H9 (cell line): ENCODE data around the gene PNPLA2. TPM values are rescaled to one million over a fixed set of nuclear protein-coding genes. Genes with fewer than 3 reads are reported as not detected.

ENCODE experiments used
- DNase-seq: peaks from one replicate; pipeline ENCODE4 v3.0.0-alpha.2; 2017
- H2AFZ ChIP-seq: one replicate; pipeline ENCODE4 v1.6.1; 2013; ENCODE audit warnings: mild to moderate bottlenecking, low read length, control low read depth, moderate library complexity
- H2AK5ac ChIP-seq: 2 replicates; pipeline ENCODE4 v1.6.1; 2013; ENCODE audit warnings: low read length, control low read depth, mixed read lengths; ENCODE audit not compliant: insufficient read length
- H2BK120ac ChIP-seq: one replicate; pipeline ENCODE4 v1.6.1; 2013; ENCODE audit warnings: low read depth, mild to moderate bottlenecking, low read length, control low read depth, inconsistent platforms; ENCODE audit not compliant: poor library complexity, severe bottlenecking
- H2BK12ac ChIP-seq: 2 replicates; pipeline ENCODE4 v1.6.1; 2013; ENCODE audit warnings: low read length, control low read depth, mixed read lengths, low read depth; ENCODE audit not compliant: insufficient read length
- H2BK15ac ChIP-seq: 2 replicates; pipeline ENCODE4 v1.6.1; 2013; ENCODE audit warnings: low read depth, low read length, control low read depth
- H2BK20ac ChIP-seq: one replicate; pipeline ENCODE4 v1.6.1; 2013; ENCODE audit warnings: low read depth, mild to moderate bottlenecking, low read length, control low read depth, inconsistent platforms; ENCODE audit not compliant: poor library complexity, severe bottlenecking
- H2BK5ac ChIP-seq: 2 replicates; pipeline ENCODE4 v1.6.1; 2013; ENCODE audit warnings: low read length, control low read depth, mixed read lengths; ENCODE audit not compliant: insufficient read length
- H3K14ac ChIP-seq: 2 replicates; pipeline ENCODE4 v1.6.1; 2013; ENCODE audit warnings: low read length, control low read depth; ENCODE audit not compliant: insufficient read depth
- H3K18ac ChIP-seq: 2 replicates; pipeline ENCODE4 v1.6.1; 2013; ENCODE audit warnings: low read depth, mild to moderate bottlenecking, mixed read lengths, low read length, control low read depth; ENCODE audit not compliant: insufficient read length
- H3K23ac ChIP-seq: 2 replicates; pipeline ENCODE4 v1.6.1; 2013; ENCODE audit warnings: low read length, control low read depth, mixed read lengths, low read depth; ENCODE audit not compliant: insufficient read length
- H3K23me2 ChIP-seq: 2 replicates; pipeline ENCODE4 v1.6.1; 2013; ENCODE audit warnings: low read depth, mild to moderate bottlenecking, mixed read lengths, low read length, control low read depth; ENCODE audit not compliant: insufficient read length, poor library complexity, severe bottlenecking
- H3K27ac ChIP-seq: 2 replicates; pipeline ENCODE4 v1.5.1; 2013; ENCODE audit warnings: low read length, control low read depth, mixed read lengths, low read depth; ENCODE audit not compliant: insufficient read length
- H3K27me3 ChIP-seq: 2 replicates; pipeline ENCODE4 v1.6.1; 2013; ENCODE audit warnings: low read length, control low read depth, inconsistent platforms; ENCODE audit not compliant: insufficient read depth
- H3K4ac ChIP-seq: 2 replicates; pipeline ENCODE4 v1.6.1; 2013; ENCODE audit warnings: low read depth, mild to moderate bottlenecking, control low read depth, inconsistent platforms, low read length, moderate library complexity
- H3K4me1 ChIP-seq: 2 replicates; pipeline ENCODE4 v1.6.1; 2013; ENCODE audit warnings: low read length, control low read depth, inconsistent platforms; ENCODE audit not compliant: insufficient read depth
- H3K4me2 ChIP-seq: 2 replicates; pipeline ENCODE4 v1.6.1; 2013; ENCODE audit warnings: low read length, control low read depth, mixed read lengths; ENCODE audit not compliant: insufficient read length, insufficient read depth
- H3K56ac ChIP-seq: 2 replicates; pipeline ENCODE4 v1.6.1; 2013; ENCODE audit warnings: low read depth, mild to moderate bottlenecking, mixed read lengths, low read length, control low read depth; ENCODE audit not compliant: insufficient read length
- H3K79me1 ChIP-seq: 2 replicates; pipeline ENCODE4 v1.6.1; 2013; ENCODE audit warnings: low read depth, mild to moderate bottlenecking, moderate library complexity, low read length, control low read depth, inconsistent platforms; ENCODE audit not compliant: insufficient read depth, poor library complexity, severe bottlenecking
- H3K79me2 ChIP-seq: 2 replicates; pipeline ENCODE4 v1.6.1; 2013; ENCODE audit warnings: low read length, control low read depth, inconsistent platforms; ENCODE audit not compliant: insufficient read depth
- H3K9ac ChIP-seq: 2 replicates; pipeline ENCODE4 v1.6.1; 2013; ENCODE audit warnings: low read length, control low read depth, mixed read lengths; ENCODE audit not compliant: insufficient read length; ENCODE audit errors: extremely low read depth
- H3K9me3 ChIP-seq: one replicate; pipeline ENCODE4 v1.6.1; 2013; ENCODE audit warnings: low read depth, low read length, inconsistent platforms; ENCODE audit not compliant: control insufficient read depth
- H3T11ph ChIP-seq: one replicate; pipeline ENCODE4 v1.6.1; 2013; ENCODE audit warnings: mild to moderate bottlenecking, low read length, control low read depth, inconsistent platforms
- H4K20me1 ChIP-seq: one replicate; pipeline ENCODE4 v1.6.1; 2013; ENCODE audit not compliant: control insufficient read depth, insufficient read length, insufficient read depth
- H4K5ac ChIP-seq: 2 replicates; pipeline ENCODE4 v1.6.1; 2013; ENCODE audit warnings: low read depth, mild to moderate bottlenecking, mixed read lengths, low read length, control low read depth; ENCODE audit not compliant: insufficient read length
- H4K8ac ChIP-seq: replicated peaks from 2 replicates; pipeline ENCODE4 v1.6.1; 2013; ENCODE audit warnings: low read length, control low read depth, mixed read lengths, low read depth; ENCODE audit not compliant: insufficient read length
- H4K91ac ChIP-seq: 2 replicates; pipeline ENCODE4 v1.6.1; 2013; ENCODE audit warnings: low read depth, mild to moderate bottlenecking, moderate library complexity, mixed read lengths, low read length, control low read depth; ENCODE audit not compliant: insufficient read length
- H3K27ac Mint-ChIP-seq, 3 experiments: 2 replicates in 2 of 3; 3 replicates in 1 of 3; pipeline ENCODE4 v1.8.0; 2020 to 2021; ENCODE audit warnings: mixed read lengths in 3 of 3, mild to moderate bottlenecking in 1 of 3, moderate library complexity in 1 of 3
- H3K27me3 Mint-ChIP-seq: 2 replicates; pipeline ENCODE4 v1.8.0; 2021; ENCODE audit warnings: low read depth, mild to moderate bottlenecking, moderate library complexity, mixed read lengths
- H3K36me3 Mint-ChIP-seq, 3 experiments: 2 replicates in 2 of 3; 3 replicates in 1 of 3; pipeline ENCODE4 v1.8.0; 2020 to 2021; ENCODE audit warnings: low read depth in 3 of 3, mixed read lengths in 3 of 3; ENCODE audit not compliant: insufficient read depth in 1 of 3
- H3K4me1 Mint-ChIP-seq, 2 experiments: 2 replicates each; pipeline ENCODE4 v1.8.0; 2020; ENCODE audit warnings: mixed read lengths in 2 of 2
- H3K4me3 Mint-ChIP-seq, 2 experiments: 2 replicates in 1 of 2; 3 replicates in 1 of 2; pipeline ENCODE4 v1.8.0; 2020 to 2021; ENCODE audit warnings: mild to moderate bottlenecking in 2 of 2, mixed read lengths in 2 of 2, moderate library complexity in 1 of 2
- H3K9me3 Mint-ChIP-seq, 2 experiments: 2 replicates in 1 of 2; 3 replicates in 1 of 2; pipeline ENCODE4 v1.8.0; 2020; ENCODE audit warnings: mild to moderate bottlenecking in 2 of 2, mixed read lengths in 2 of 2, moderate library complexity in 1 of 2
- CTCF ChIP-seq: fragments of 200-600 bp; sonication (generic); conservative IDR thresholded peaks from 3 replicates; pipeline ENCODE4 v1.8.0; 2021; ENCODE audit warnings: antibody characterized with exemption, mild to moderate bottlenecking
- WGBS: extraction: QIAGEN DNeasy Blood & Tissue Kit; methylation state at CpG from one replicate; pipeline ENCODE4 v1.1.7; 2013; ENCODE audit warnings: missing lambda C conversion rate, low lambda C conversion rate, mixed read lengths; ENCODE audit not compliant: insufficient read length; ENCODE audit errors: extremely low coverage; 5-methylcytosine and 5-hydroxymethylcytosine counted together
- total RNA-seq: library from RNA; stranded (reverse); gene quantifications from 2 replicates; pipeline ENCODE4 v1.2.1, GENCODE V29; 2021

PNPLA2 gene
- total RNA-seq, 1 experiment from 2014 or later, result 67.3 TPM

DNA sequence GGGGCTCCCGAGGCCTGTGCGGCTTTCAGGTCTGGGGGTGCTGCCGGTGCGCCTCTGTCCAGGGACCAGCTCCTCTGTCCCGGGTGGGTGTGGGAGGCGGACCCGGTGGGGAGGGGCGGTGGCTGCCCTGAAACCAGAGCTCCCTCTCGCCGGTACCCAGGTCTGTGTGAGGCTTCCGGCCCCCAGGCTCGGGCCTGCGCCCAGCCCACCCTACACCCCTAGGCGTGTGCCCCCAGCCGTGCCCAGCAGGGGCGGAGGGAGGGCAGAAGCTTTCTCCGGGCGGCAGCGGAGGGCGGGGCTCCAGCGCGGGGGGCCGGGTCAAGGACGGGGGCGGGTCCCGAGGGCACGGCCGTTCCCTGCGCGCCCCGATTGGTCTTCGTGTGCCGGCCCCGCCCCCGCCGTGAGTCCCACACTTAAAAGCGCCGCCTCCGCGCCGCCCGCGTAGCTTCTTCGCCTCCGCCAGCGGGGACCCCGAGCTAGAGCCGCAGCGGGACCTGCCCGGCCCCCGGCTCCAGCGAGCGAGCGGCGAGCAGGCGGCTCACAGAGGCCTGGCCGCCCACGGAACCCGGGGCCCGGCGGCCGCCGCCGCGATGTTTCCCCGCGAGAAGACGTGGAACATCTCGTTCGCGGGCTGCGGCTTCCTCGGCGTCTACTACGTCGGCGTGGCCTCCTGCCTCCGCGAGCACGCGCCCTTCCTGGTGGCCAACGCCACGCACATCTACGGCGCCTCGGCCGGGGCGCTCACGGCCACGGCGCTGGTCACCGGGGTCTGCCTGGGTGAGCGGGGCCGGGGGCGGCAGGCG, 616 bp downstream of the PNPLA2 start:
- Histone ChIP-seq H2BK12ac (no peak overlapping the region), H3K14ac (no peak overlapping the region), H4K91ac (no peak overlapping the region), H3K56ac (no peak overlapping the region), H4K8ac (no peak overlapping the region), H4K5ac (no peak overlapping the region), H3K23me2 (peaks cover 5% of the 10 kb centered on the region), H3K4me1 (no peaks in the 10 kb centered on the region), H2BK20ac (no peak overlapping the region), H3K4ac (no peak overlapping the region), H3K9me3 (no peaks in the 10 kb centered on the region), H3T11ph (no peak overlapping the region), H2AK5ac (no peak overlapping the region), H2AFZ (no peak overlapping the region), H3K79me1 (no peaks in the 10 kb centered on the region), H3K27ac (no peak overlapping the region), H2BK120ac (no peak overlapping the region), H3K23ac (no peak overlapping the region), H2BK15ac (no peak overlapping the region), H2BK5ac (no peak overlapping the region), H3K9ac (peak overlapping the region; percentile 50), H4K20me1 (no peaks in the 10 kb centered on the region), H3K4me2 (peak overlapping the region; percentile 46), H3K27me3 (no peaks in the 10 kb centered on the region), H3K18ac (no peak overlapping the region), H3K79me2 (no peaks in the 10 kb centered on the region)
- H3K9me3 Mint-ChIP-seq, result no peaks in the 10 kb centered on the region; a peak in 1 of 5 replicates
- no peak overlapping the region for H3K27ac Mint-ChIP-seq
- peaks cover 10 to 21% of the 10 kb centered on the region in 2 experiments for H3K4me1 Mint-ChIP-seq
- peak; percentile 90 for DNase-seq
- peak overlapping the region; percentile 76 to 87 for H3K4me3 Mint-ChIP-seq
- H3K36me3 Mint-ChIP-seq, result peaks cover 2 to 18% (median 8%) of the 10 kb centered on the region in 3 experiments; a peak in 6 of 7 replicates
- no peak for TF ChIP-seq CTCF
- peaks cover 2% of the 10 kb centered on the region; the same call in 1 of the 2 replicates for H3K27me3 Mint-ChIP-seq
- no CpG with 5 or more reads among the region's 96 CpGs for WGBS
